Measurements from ENCODE around the gene GBA3.

Gene GBA3

GRCh38 chr4:22790631-22791030, 97.9 kb downstream of the GBA3 start:
- no peak for DNase-seq

- DNase-seq, result no peak
Measured at GRCh38 chr4:22794732-22795131, 102.0 kb downstream of the GBA3 start.

GRCh38 chr4:22801391-22801790, 108.7 kb downstream of the GBA3 start:
- no peak for DNase-seq

- DNase-seq, result no peak
Measured at GRCh38 chr4:22802876-22803275, 110.1 kb downstream of the GBA3 start.

GRCh38 chr4:22803512-22803911, 110.8 kb downstream of the GBA3 start:
- no peak for DNase-seq

GRCh38 chr4:22814906-22815305, 122.2 kb downstream of the GBA3 start:
- DNase-seq, result no peak

GRCh38 chr4:22824091-22824490, 131.4 kb downstream of the GBA3 start:
- DNase-seq, result no peak

GRCh38 chr4:22842360-22843018, 149.8 kb downstream of the GBA3 start:
- DNase-seq, result no peak

- DNase-seq, result no peak
Measured at GRCh38 chr4:22848332-22848731, 155.6 kb downstream of the GBA3 start.

- DNase-seq, result no peak
Measured at GRCh38 chr4:22850055-22850454, 157.3 kb downstream of the GBA3 start.

GRCh38 chr4:22850630-22851029, 157.9 kb downstream of the GBA3 start:
- no peak for DNase-seq

- no peak for DNase-seq
Measured at GRCh38 chr4:22857411-22857810, 164.7 kb downstream of the GBA3 start.

- no peak for DNase-seq
Measured at GRCh38 chr4:22859318-22859717, 166.6 kb downstream of the GBA3 start.

Measured in activated CD4-positive, alpha-beta T cell treated with anti-CD3 and anti-CD28 coated beads, Interleukin-2, amount 50 U/mL, for 4 hours (primary cell).